HepG2 (cell line): ENCODE measurements around the gene DENND5A. TPM values are rescaled to one million over a fixed set of nuclear protein-coding genes. Genes with fewer than 3 reads are reported as not detected.

Experiments used
- ATF7 ChIP-seq, 2 experiments: fragments of 450-650 bp in 1 of 2; sonication (generic) in 1 of 2; formaldehyde crosslinking in 1 of 2; IDR thresholded peaks; 2 replicates each; pipeline versions ENCODE4 v1.4.0 to v1.6.1; 2016 to 2020; ENCODE audit warnings: antibody characterized with exemption in 1 of 2, mild to moderate bottlenecking in 1 of 2, missing genetic modification reagents in 1 of 2
- CEBPB ChIP-seq: IDR thresholded peaks from 2 replicates; pipeline ENCODE4 v1.6.1; 2011; ENCODE audit warnings: low read depth, low read length, improper control_type of control experiment, borderline replicate concordance
- HNF1A ChIP-seq, 2 experiments: sonication (generic) in 1 of 2; formaldehyde crosslinking in 1 of 2; IDR thresholded peaks; 2 replicates each; pipeline versions ENCODE4 v1.4.0 to v1.6.1; 2016 to 2020; ENCODE audit warnings: borderline replicate concordance in 1 of 2, low read depth in 1 of 2, mild to moderate bottlenecking in 1 of 2, missing genetic modification reagents in 1 of 2
- RNF219 ChIP-seq: sonication (generic); formaldehyde crosslinking; IDR thresholded peaks from 2 replicates; pipeline ENCODE4 v1.5.0; 2020; ENCODE audit warnings: mild to moderate bottlenecking, missing genetic modification reagents
- SAP130 ChIP-seq: IDR thresholded peaks from 2 replicates; pipeline ENCODE4 v1.6.1; 2016; ENCODE audit warnings: low read depth
- TOE1 ChIP-seq: sonication (generic); formaldehyde crosslinking; IDR thresholded peaks from 2 replicates; pipeline ENCODE4 v1.4.0; 2020; ENCODE audit warnings: mild to moderate bottlenecking, missing genetic modification reagents
- ZFP36L1 ChIP-seq: sonication (generic); formaldehyde crosslinking; IDR thresholded peaks from 2 replicates; pipeline ENCODE4 v1.8.0; 2022; ENCODE audit warnings: mild to moderate bottlenecking, missing genetic modification reagents, moderate library complexity
- ZNF142 ChIP-seq: sonication (generic); formaldehyde crosslinking; IDR thresholded peaks from 2 replicates; pipeline ENCODE4 v1.4.0; 2020; ENCODE audit warnings: missing genetic modification reagents
- ZNF549 ChIP-seq: sonication (generic); formaldehyde crosslinking; IDR thresholded peaks from 2 replicates; pipeline ENCODE4 v1.5.0; 2020; ENCODE audit warnings: missing genetic modification reagents
- ZNF605 ChIP-seq: sonication (generic); formaldehyde crosslinking; IDR thresholded peaks from 2 replicates; pipeline ENCODE4 v1.8.0; 2022; ENCODE audit warnings: mild to moderate bottlenecking, missing genetic modification reagents
- polyA plus RNA-seq, 8 experiments: library from polyadenylated mRNA; depleted of rRNA in 3 of 8; stranded (reverse) in 7 of 8; unstranded in 1 of 8; fragments of >200 nt; fragmentation: Illumina TruSeq in 4 of 8; extraction: Trizol in 4 of 8; gene quantifications; 2 replicates each; pipeline versions ENCODE4 v1.2.1 to v1.2.3, GENCODE V29; 2011 to 2016; ENCODE audit warnings: low read depth in 4 of 8, missing spikeins in 1 of 8, mixed read lengths in 1 of 8; ENCODE audit not compliant: insufficient read depth in 1 of 8
- total RNA-seq, 5 experiments: library from RNA; depleted of rRNA; stranded (reverse); fragments of >200 nt; fragmentation: Illumina TruSeq; extraction: Trizol; gene quantifications; 2 replicates each; pipeline ENCODE4 v1.2.3, GENCODE V29; 2016; ENCODE audit warnings: low read depth in 1 of 5
- TF ChIP-seq, protein P1 (sequence below): sonication (generic); formaldehyde crosslinking; IDR thresholded peaks from 2 replicates; pipeline ENCODE4 v1.4.0; 2020; ENCODE audit warnings: missing genetic modification reagents

Gene DENND5A
- total and polyA plus RNA-seq, 2 of the 13 experiments (the other 11 are each of a cell fraction or from before 2014, with no cell fraction given), result 63.3 to 145 TPM

- TF ChIP-seq, protein P1, sequence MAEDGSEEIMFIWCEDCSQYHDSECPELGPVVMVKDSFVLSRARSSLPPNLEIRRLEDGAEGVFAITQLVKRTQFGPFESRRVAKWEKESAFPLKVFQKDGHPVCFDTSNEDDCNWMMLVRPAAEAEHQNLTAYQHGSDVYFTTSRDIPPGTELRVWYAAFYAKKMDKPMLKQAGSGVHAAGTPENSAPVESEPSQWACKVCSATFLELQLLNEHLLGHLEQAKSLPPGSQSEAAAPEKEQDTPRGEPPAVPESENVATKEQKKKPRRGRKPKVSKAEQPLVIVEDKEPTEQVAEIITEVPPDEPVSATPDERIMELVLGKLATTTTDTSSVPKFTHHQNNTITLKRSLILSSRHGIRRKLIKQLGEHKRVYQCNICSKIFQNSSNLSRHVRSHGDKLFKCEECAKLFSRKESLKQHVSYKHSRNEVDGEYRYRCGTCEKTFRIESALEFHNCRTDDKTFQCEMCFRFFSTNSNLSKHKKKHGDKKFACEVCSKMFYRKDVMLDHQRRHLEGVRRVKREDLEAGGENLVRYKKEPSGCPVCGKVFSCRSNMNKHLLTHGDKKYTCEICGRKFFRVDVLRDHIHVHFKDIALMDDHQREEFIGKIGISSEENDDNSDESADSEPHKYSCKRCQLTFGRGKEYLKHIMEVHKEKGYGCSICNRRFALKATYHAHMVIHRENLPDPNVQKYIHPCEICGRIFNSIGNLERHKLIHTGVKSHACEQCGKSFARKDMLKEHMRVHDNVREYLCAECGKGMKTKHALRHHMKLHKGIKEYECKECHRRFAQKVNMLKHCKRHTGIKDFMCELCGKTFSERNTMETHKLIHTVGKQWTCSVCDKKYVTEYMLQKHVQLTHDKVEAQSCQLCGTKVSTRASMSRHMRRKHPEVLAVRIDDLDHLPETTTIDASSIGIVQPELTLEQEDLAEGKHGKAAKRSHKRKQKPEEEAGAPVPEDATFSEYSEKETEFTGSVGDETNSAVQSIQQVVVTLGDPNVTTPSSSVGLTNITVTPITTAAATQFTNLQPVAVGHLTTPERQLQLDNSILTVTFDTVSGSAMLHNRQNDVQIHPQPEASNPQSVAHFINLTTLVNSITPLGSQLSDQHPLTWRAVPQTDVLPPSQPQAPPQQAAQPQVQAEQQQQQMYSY, result no peak
- TF ChIP-seq TOE1 (CRISPR knock-in tag) (no peak), ATF7 (IDR thresholded peaks at IDR 0.05) (0 out of 2 replicates have a peak, but pooled peaks have one; percentile 30), ATF7 (CRISPR knock-in tag; IDR thresholded peaks at IDR 0.05) (no peak), ZFP36L1 (CRISPR knock-in tag) (no peak), ZNF549 (CRISPR knock-in tag) (no peak), RNF219 (CRISPR knock-in tag) (no peak), HNF1A (IDR thresholded peaks at IDR 0.05; ENCODE audit: low read depth) (no peak), HNF1A (CRISPR knock-in tag; IDR thresholded peaks at IDR 0.05; ENCODE audit: borderline replicate concordance) (no peak), ZNF142 (CRISPR knock-in tag) (no peak), SAP130 (CRISPR knock-in tag) (no peak), ZNF605 (CRISPR knock-in tag) (no peak), CEBPB (peak; percentile 80)
Measured at GRCh38 chr11:9210224-9210921, 54.8 kb downstream of the DENND5A start (continued).
